ENCODE data around the gene PBRM1.

PBRM1 gene

GRCh38 chr3:52532838-52533622, 152.7 kb downstream of the PBRM1 start:
- Histone ChIP-seq H3K4me2 (ENCODE audit: low read depth, low read length) (peak overlapping the region; percentile 72), H3F3A (ENCODE audit: insufficient read depth, low read length) (peaks cover 18% of the 10 kb centered on the region), H3K36me3 (replicated peaks; ENCODE audit: insufficient read depth, low read length) (no peaks in the 10 kb centered on the region), H3K4me3 (ENCODE audit: low read length) (peak overlapping the region; percentile 73), H3K27ac (ENCODE audit: low read length) (no peak overlapping the region), H3K9me3 (replicated peaks; ENCODE audit: insufficient read depth, low read length) (no peaks in the 10 kb centered on the region), H3K9ac (ENCODE audit: low read length) (peak overlapping the region; percentile 66), H3K27me3 (replicated peaks; ENCODE audit: insufficient read depth, low read length) (no peaks in the 10 kb centered on the region), H4K20me1 (ENCODE audit: insufficient read depth, low read length) (no peaks in the 10 kb centered on the region), H3K9me2 (replicated peaks; ENCODE audit: insufficient read depth, low read length) (no peaks in the 10 kb centered on the region), H2AFZ (ENCODE audit: low read length) (peak overlapping the region; percentile 77), H3K79me2 (ENCODE audit: low read length) (peaks cover 16% of the 10 kb centered on the region), H3K4me1 (ENCODE audit: low read length) (peaks cover 10% of the 10 kb centered on the region)
- TF ChIP-seq EZH2phosphoT487 (IDR thresholded peaks at IDR 0.05; ENCODE audit: low read length) (no peak), EZH2 (optimal IDR thresholded peaks at IDR 0.05; ENCODE audit: low read depth, low read length) (no peak)
- TF ChIP-seq, protein P1, sequence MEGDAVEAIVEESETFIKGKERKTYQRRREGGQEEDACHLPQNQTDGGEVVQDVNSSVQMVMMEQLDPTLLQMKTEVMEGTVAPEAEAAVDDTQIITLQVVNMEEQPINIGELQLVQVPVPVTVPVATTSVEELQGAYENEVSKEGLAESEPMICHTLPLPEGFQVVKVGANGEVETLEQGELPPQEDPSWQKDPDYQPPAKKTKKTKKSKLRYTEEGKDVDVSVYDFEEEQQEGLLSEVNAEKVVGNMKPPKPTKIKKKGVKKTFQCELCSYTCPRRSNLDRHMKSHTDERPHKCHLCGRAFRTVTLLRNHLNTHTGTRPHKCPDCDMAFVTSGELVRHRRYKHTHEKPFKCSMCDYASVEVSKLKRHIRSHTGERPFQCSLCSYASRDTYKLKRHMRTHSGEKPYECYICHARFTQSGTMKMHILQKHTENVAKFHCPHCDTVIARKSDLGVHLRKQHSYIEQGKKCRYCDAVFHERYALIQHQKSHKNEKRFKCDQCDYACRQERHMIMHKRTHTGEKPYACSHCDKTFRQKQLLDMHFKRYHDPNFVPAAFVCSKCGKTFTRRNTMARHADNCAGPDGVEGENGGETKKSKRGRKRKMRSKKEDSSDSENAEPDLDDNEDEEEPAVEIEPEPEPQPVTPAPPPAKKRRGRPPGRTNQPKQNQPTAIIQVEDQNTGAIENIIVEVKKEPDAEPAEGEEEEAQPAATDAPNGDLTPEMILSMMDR (IDR thresholded peaks at IDR 0.05; ENCODE audit: low read length) = no peak
- DNase-seq = no peak

DNA sequence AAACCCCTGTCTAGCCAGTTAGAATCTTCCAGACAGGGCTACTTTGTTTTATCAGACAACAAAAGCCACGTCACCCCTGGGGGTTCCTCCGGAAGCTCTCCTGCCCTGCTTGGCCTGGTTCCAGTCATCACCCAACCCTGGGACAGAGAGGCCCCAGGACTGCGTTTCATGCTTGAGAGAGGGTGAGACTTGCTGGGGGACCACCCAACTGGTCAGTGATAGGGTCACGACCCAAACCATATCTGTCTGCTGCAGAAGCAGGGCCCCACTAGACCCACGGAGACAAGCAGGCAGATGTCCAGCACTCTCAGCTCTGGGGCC, 153.2 kb downstream of the PBRM1 start:
- no peaks in the 10 kb centered on the region for H3K9me2 ChIP-seq (replicated peaks; ENCODE audit: insufficient read depth, low read length)
- H2AFZ ChIP-seq (ENCODE audit: low read length) = no peak overlapping the region; the same call in 1 of the 2 replicates
- no peak for DNase-seq
- H3K27ac ChIP-seq (ENCODE audit: low read length) = no peak overlapping the region
- TF ChIP-seq EZH2 (optimal IDR thresholded peaks at IDR 0.05; ENCODE audit: low read depth, low read length) (no peak), EZH2phosphoT487 (IDR thresholded peaks at IDR 0.05; ENCODE audit: low read length) (no peak)
- TF ChIP-seq, protein P1 (IDR thresholded peaks at IDR 0.05; ENCODE audit: low read length) = no peak
- H3K27me3 ChIP-seq (replicated peaks; ENCODE audit: insufficient read depth, low read length) = no peaks in the 10 kb centered on the region
- H3K9me3 ChIP-seq (replicated peaks; ENCODE audit: insufficient read depth, low read length) = no peaks in the 10 kb centered on the region
- H3K9ac ChIP-seq (ENCODE audit: low read length) = peak overlapping the region; percentile 66; the same call in 1 of the 2 replicates
- no peaks in the 10 kb centered on the region for H4K20me1 ChIP-seq (ENCODE audit: insufficient read depth, low read length)
- no peaks in the 10 kb centered on the region for H3K36me3 ChIP-seq (replicated peaks; ENCODE audit: insufficient read depth, low read length)
- H3K4me3 ChIP-seq (ENCODE audit: low read length) = peak overlapping the region; percentile 73
- peaks cover 7% of the 10 kb centered on the region for H3K4me1 ChIP-seq (ENCODE audit: low read length)
- peaks cover 10% of the 10 kb centered on the region for H3K79me2 ChIP-seq (ENCODE audit: low read length)
- H3K4me2 ChIP-seq (ENCODE audit: low read depth, low read length) = peak overlapping the region; percentile 72
- H3F3A ChIP-seq (ENCODE audit: insufficient read depth, low read length) = peaks cover 18% of the 10 kb centered on the region

DNA sequence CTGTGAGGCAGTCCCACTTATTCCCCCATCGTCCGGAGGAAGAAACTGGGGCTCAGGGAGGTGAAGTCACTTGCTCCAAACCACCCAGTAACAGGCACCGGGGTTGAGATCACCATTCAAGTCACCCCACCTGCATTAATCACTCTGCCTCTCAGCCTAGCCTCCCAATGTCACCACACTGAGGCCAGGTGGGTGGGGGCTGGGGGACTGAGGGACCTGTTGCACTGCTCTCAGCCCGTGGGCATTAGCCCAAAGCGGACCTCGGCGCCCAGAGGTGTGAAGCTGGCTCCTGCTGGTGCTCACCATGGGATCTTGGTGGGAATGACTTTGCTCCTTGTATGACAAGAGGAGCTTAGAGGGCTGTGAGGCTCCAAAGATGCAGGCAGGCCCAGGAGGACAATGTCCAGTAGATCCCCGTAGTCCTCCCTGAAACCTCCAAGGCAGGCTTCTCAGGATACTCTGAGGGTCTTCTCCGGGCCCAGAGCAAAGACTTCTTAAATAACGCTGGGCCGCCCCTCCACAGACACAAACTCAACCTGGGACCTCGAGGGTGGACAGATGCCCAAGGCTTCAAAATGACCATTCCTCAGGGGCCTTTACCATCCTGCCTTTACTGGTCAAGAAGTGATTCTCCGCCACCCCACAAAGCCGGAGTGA, 153.7 kb downstream of the PBRM1 start:
- no peaks in the 10 kb centered on the region for H3K9me2 ChIP-seq (replicated peaks; ENCODE audit: insufficient read depth, low read length)
- H3K4me2 ChIP-seq (ENCODE audit: low read depth, low read length) = peak overlapping the region; percentile 72; the same call in 1 of the 2 replicates
- no peaks in the 10 kb centered on the region for H3K9me3 ChIP-seq (replicated peaks; ENCODE audit: insufficient read depth, low read length)
- DNase-seq = no peak
- H3K27ac ChIP-seq (ENCODE audit: low read length) = no peak overlapping the region
- no peak overlapping the region for H3K4me3 ChIP-seq (ENCODE audit: low read length)
- H4K20me1 ChIP-seq (ENCODE audit: insufficient read depth, low read length) = no peaks in the 10 kb centered on the region
- no peaks in the 10 kb centered on the region for H3K27me3 ChIP-seq (replicated peaks; ENCODE audit: insufficient read depth, low read length)
- peaks cover 5% of the 10 kb centered on the region for H3K79me2 ChIP-seq (ENCODE audit: low read length)
- H3K9ac ChIP-seq (ENCODE audit: low read length) = no peak overlapping the region
- TF ChIP-seq EZH2phosphoT487 (IDR thresholded peaks at IDR 0.05; ENCODE audit: low read length) (no peak), EZH2 (optimal IDR thresholded peaks at IDR 0.05; ENCODE audit: low read depth, low read length) (no peak)
- TF ChIP-seq, protein P1 (IDR thresholded peaks at IDR 0.05; ENCODE audit: low read length) = no peak
- no peaks in the 10 kb centered on the region for H3K36me3 ChIP-seq (replicated peaks; ENCODE audit: insufficient read depth, low read length)
- H2AFZ ChIP-seq (ENCODE audit: low read length) = no peak overlapping the region
- H3K4me1 ChIP-seq (ENCODE audit: low read length) = peaks cover 7% of the 10 kb centered on the region
- H3F3A ChIP-seq (ENCODE audit: insufficient read depth, low read length) = peaks cover 14% of the 10 kb centered on the region
